Caco-2 (cell line): ENCODE measurements around the gene RPRD1A. TPM values are rescaled to one million over a fixed set of nuclear protein-coding genes. Genes with fewer than 3 reads are reported as not detected.

ENCODE experiments used
- BruUV-seq: library from RNA; stranded (reverse); fragments of 400-500 nt; replicated peaks from 2 replicates; lab custom pipeline; 2021; lab: Mats Ljungman, UMichigan
- CTCF ChIA-PET: fragments of 300-600 bp; sonication (Branson Sonifier 250); formaldehyde crosslinking; loops from one replicate; lab custom pipeline; 2022; ENCODE audit warnings: antibody characterized with exemption; lab: Charles Lee
- POLR2A ChIA-PET: fragments of 300-600 bp; sonication (Branson Sonifier 250); formaldehyde crosslinking; loops from one replicate; lab custom pipeline; 2022; ENCODE audit warnings: antibody characterized with exemption; lab: Charles Lee
- DNase-seq, 2 experiments: peaks; one replicate each; pipeline versions ENCODE4 v3.0.0 to v3.0.0-alpha.2; 2020 to 2022
- H3K27me3 ChIP-seq: replicated peaks from 2 replicates; pipeline ENCODE4 v1.6.0; 2011; ENCODE audit warnings: low read length; ENCODE audit not compliant: control insufficient read depth, insufficient read depth
- H3K36me3 ChIP-seq: 2 replicates; pipeline ENCODE4 v1.5.1; 2011; ENCODE audit warnings: low read length; ENCODE audit not compliant: control insufficient read depth, insufficient read depth
- H3K4me1 ChIP-seq: fragments of 250-450 bp; sonication (Bioruptor Pico); 2 replicates; pipeline ENCODE4 v1.5.1; 2020; ENCODE audit warnings: mild to moderate bottlenecking
- H3K4me3 ChIP-seq: 2 replicates; pipeline ENCODE4 v1.5.1; 2011; ENCODE audit warnings: low read depth, mild to moderate bottlenecking, control low read depth, low read length
- H3K9me3 ChIP-seq: fragments of 250-450 bp; sonication (Bioruptor Pico); 2 replicates; pipeline ENCODE4 v1.5.1; 2020; ENCODE audit warnings: mild to moderate bottlenecking, moderate library complexity
- H3K27ac Mint-ChIP-seq: one replicate; pipeline ENCODE4 v1.8.0; 2022; ENCODE audit warnings: mixed read lengths; ENCODE audit not compliant: unreplicated experiment
- H3K27me3 Mint-ChIP-seq: one replicate; pipeline ENCODE4 v1.8.0; 2022; ENCODE audit warnings: mixed read lengths; ENCODE audit not compliant: insufficient read depth, unreplicated experiment
- H3K36me3 Mint-ChIP-seq: one replicate; pipeline ENCODE4 v1.8.0; 2022; ENCODE audit warnings: mild to moderate bottlenecking, mixed read lengths; ENCODE audit not compliant: insufficient read depth, unreplicated experiment
- H3K4me1 Mint-ChIP-seq: one replicate; pipeline ENCODE4 v1.8.0; 2022; ENCODE audit warnings: low read depth, mixed read lengths; ENCODE audit not compliant: unreplicated experiment
- H3K4me3 Mint-ChIP-seq: one replicate; pipeline ENCODE4 v1.8.0; 2022; ENCODE audit warnings: mild to moderate bottlenecking, moderate library complexity, mixed read lengths; ENCODE audit not compliant: unreplicated experiment
- H3K9me3 Mint-ChIP-seq: one replicate; pipeline ENCODE4 v1.8.0; 2022; ENCODE audit warnings: mixed read lengths; ENCODE audit not compliant: unreplicated experiment
- CTCF ChIP-seq, 2 experiments: fragments of 200-600 bp in 1 of 2; IDR thresholded peaks; 1 replicate in 1 of 2; 2 replicates in 1 of 2; pipeline versions ENCODE4 v1.5.1 to v1.8.0; 2011 to 2022; ENCODE audit warnings: antibody characterized with exemption in 1 of 2, control low read depth in 1 of 2, inconsistent platforms in 1 of 2, low read depth in 1 of 2, low read length in 1 of 2, mild to moderate bottlenecking in 1 of 2, moderate library complexity in 1 of 2; ENCODE audit not compliant: insufficient read depth in 1 of 2, severe bottlenecking in 1 of 2, unreplicated experiment in 1 of 2
- intact Hi-C: fragments of 100-400 bp; cut with micrococcal nuclease; formaldehyde crosslinking; loops from one replicate; pipeline ENCODE4 v1.10.0; 2022; ENCODE audit not compliant: unreplicated experiment
- total RNA-seq: library from RNA; stranded (reverse); gene quantifications from 2 replicates; pipeline ENCODE4 v1.2.3, GENCODE V29; 2022

Gene RPRD1A
- total RNA-seq, 1 experiment from 2014 or later, result 18.9 TPM

GRCh38 chr18:36114251-36114650 lies 46.9 kb upstream of the RPRD1A start:
- H3K36me3 Mint-ChIP-seq, result peaks cover 11% of the 10 kb centered on the region
- Histone ChIP-seq H3K4me3 (no peak overlapping the region), H3K36me3 (no peaks in the 10 kb centered on the region), H3K27me3 (no peaks in the 10 kb centered on the region), H3K4me1 (no peaks in the 10 kb centered on the region), H3K9me3 (no peaks in the 10 kb centered on the region)
- no peak for TF ChIP-seq CTCF (IDR thresholded peaks at IDR 0.05; ENCODE audit: insufficient read depth in 1 of 2, low read depth in 1 of 2, low read length in 1 of 2, severe bottlenecking in 1 of 2, unreplicated experiment in 1 of 2)
- BruUV-seq, result no TSS peak
- no peaks in the 10 kb centered on the region for H3K27me3 Mint-ChIP-seq
- no peak for DNase-seq
- no peak overlapping the region for H3K4me3 Mint-ChIP-seq
- H3K9me3 Mint-ChIP-seq, result no peaks in the 10 kb centered on the region
- intact Hi-C loops, result no loop called here
- no peak overlapping the region for H3K27ac Mint-ChIP-seq
- no peaks in the 10 kb centered on the region for H3K4me1 Mint-ChIP-seq
- ChIA-PET CTCF (no interaction called here), POLR2A (no interaction called here)

GRCh38 chr18:36112302-36112701 lies 44.9 kb upstream of the RPRD1A start:
- no peaks in the 10 kb centered on the region for H3K27me3 ChIP-seq
- no TSS peak for BruUV-seq
- Mint-ChIP-seq H3K27ac (no peak overlapping the region), H3K4me1 (no peaks in the 10 kb centered on the region), H3K4me3 (no peak overlapping the region), H3K9me3 (no peaks in the 10 kb centered on the region), H3K36me3 (peaks cover 11% of the 10 kb centered on the region), H3K27me3 (no peaks in the 10 kb centered on the region)
- POLR2A ChIA-PET, result no interaction called here
- CTCF ChIA-PET, result no interaction called here
- H3K9me3 ChIP-seq, result no peaks in the 10 kb centered on the region
- intact Hi-C loops, result no loop called here
- no peak for TF ChIP-seq CTCF (IDR thresholded peaks at IDR 0.05; ENCODE audit: insufficient read depth in 1 of 2, low read depth in 1 of 2, low read length in 1 of 2, severe bottlenecking in 1 of 2, unreplicated experiment in 1 of 2)
- no peak overlapping the region for H3K4me3 ChIP-seq
- no peak for DNase-seq
- H3K36me3 ChIP-seq, result no peaks in the 10 kb centered on the region
- no peaks in the 10 kb centered on the region for H3K4me1 ChIP-seq

GRCh38 chr18:36109737-36110136 lies 42.4 kb upstream of the RPRD1A start:
- Histone ChIP-seq H3K9me3 (no peaks in the 10 kb centered on the region), H3K4me1 (no peaks in the 10 kb centered on the region), H3K27me3 (no peaks in the 10 kb centered on the region), H3K36me3 (no peaks in the 10 kb centered on the region), H3K4me3 (no peak overlapping the region)
- ChIA-PET CTCF (no interaction called here), POLR2A (no interaction called here)
- Mint-ChIP-seq H3K4me1 (no peaks in the 10 kb centered on the region), H3K27me3 (no peaks in the 10 kb centered on the region), H3K9me3 (no peaks in the 10 kb centered on the region), H3K36me3 (peaks cover 5% of the 10 kb centered on the region), H3K27ac (no peak overlapping the region), H3K4me3 (no peak overlapping the region)
- BruUV-seq, result no TSS peak
- no peak for TF ChIP-seq CTCF (IDR thresholded peaks at IDR 0.05; ENCODE audit: insufficient read depth in 1 of 2, low read depth in 1 of 2, low read length in 1 of 2, severe bottlenecking in 1 of 2, unreplicated experiment in 1 of 2)
- intact Hi-C loops, result no loop called here
- no peak for DNase-seq
